22Rv1 (cell line): Measurements from ENCODE around the gene YWHAG.

Experiments used
- H3K27ac ChIP-seq: fragments of 450-650 bp; 2 replicates; pipeline ENCODE4 v1.5.1; 2017
- ZFX ChIP-seq: fragments of 450-650 bp; IDR thresholded peaks from 2 replicates; pipeline ENCODE4 v1.6.1; 2017; ENCODE audit warnings: antibody characterized with exemption, borderline replicate concordance
- TF ChIP-seq, protein P1 (sequence below): fragments of 450-650 bp; IDR thresholded peaks from 2 replicates; pipeline ENCODE4 v1.5.1; 2017; ENCODE audit warnings: mild to moderate bottlenecking

YWHAG gene

DNA sequence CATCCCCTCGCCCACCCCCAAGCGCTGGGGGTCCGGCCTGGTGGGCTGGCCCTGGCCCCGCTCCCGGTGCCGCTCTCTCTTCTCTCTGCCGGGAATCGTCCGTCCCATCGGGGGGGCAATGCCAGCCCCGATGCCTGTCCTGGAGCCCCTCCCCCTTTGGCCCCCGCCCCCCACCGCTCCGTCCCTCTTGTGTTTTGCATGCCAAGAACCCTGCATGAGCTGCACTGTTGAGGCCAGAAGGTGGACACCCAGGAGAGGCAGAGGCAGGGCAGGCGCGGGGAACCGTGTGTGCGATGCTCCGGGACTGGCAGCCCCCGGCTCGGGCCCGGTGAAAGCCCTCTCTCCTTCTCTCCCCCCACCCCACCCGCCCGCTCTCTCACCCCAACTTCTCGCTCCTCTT lies 78.4 kb downstream of the YWHAG start:
- TF ChIP-seq, protein P1, sequence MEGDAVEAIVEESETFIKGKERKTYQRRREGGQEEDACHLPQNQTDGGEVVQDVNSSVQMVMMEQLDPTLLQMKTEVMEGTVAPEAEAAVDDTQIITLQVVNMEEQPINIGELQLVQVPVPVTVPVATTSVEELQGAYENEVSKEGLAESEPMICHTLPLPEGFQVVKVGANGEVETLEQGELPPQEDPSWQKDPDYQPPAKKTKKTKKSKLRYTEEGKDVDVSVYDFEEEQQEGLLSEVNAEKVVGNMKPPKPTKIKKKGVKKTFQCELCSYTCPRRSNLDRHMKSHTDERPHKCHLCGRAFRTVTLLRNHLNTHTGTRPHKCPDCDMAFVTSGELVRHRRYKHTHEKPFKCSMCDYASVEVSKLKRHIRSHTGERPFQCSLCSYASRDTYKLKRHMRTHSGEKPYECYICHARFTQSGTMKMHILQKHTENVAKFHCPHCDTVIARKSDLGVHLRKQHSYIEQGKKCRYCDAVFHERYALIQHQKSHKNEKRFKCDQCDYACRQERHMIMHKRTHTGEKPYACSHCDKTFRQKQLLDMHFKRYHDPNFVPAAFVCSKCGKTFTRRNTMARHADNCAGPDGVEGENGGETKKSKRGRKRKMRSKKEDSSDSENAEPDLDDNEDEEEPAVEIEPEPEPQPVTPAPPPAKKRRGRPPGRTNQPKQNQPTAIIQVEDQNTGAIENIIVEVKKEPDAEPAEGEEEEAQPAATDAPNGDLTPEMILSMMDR = no peak
- no peak for TF ChIP-seq ZFX
- H3K27ac ChIP-seq = peak overlapping the region; percentile 14; the same call in 1 of the 2 replicates

DNA sequence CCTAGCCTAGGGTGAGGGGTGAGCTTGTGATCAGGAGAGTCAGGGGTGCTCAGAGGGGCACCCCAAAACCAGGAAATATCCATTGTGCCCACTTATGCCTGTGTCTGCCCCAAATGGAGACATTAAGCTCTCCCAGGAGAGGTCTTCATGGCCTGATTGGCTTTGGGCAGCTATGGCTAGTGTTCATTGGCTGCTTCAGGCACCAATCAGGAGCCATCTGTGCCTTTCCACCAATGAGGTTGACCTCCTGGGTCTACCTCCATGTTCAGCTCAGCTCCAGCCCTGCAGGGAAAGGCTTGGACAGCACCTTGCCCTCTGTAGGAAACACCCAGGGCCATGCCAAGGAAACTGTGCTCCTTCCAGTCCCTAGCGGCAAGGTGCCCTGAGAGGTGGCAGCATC lies 80.3 kb downstream of the YWHAG start:
- H3K27ac ChIP-seq = peak overlapping the region; percentile 23; the same call in 1 of the 2 replicates
- TF ChIP-seq, protein P1 = no peak
- no peak for TF ChIP-seq ZFX
